PC-9 (cell line): ENCODE measurements around the gene STAG2. TPM values are rescaled to one million over a fixed set of nuclear protein-coding genes. Genes with fewer than 3 reads are reported as not detected.

ENCODE experiments used
- BruUV-seq: library from RNA; stranded (reverse); fragments of 400-500 nt; replicated peaks from 2 replicates; lab custom pipeline; 2021; lab: Mats Ljungman, UMichigan
- CTCF ChIA-PET: fragments of 300-600 bp; sonication (Branson Sonifier 250); formaldehyde crosslinking; loops from one replicate; lab custom pipeline; 2022; ENCODE audit warnings: antibody characterized with exemption; lab: Charles Lee
- POLR2A ChIA-PET: fragments of 300-600 bp; sonication (Branson Sonifier 250); formaldehyde crosslinking; loops from one replicate; lab custom pipeline; 2022; ENCODE audit warnings: antibody characterized with exemption; ENCODE audit not compliant: unreplicated experiment; lab: Charles Lee
- DNase-seq, 2 experiments: peaks; one replicate each; pipeline versions ENCODE4 v3.0.0 to v3.0.0-alpha.2; 2015 to 2022; ENCODE audit warnings: mixed read lengths in 1 of 2
- H2AFZ ChIP-seq: fragments of 200-600 bp; sonication (generic); 2 replicates; pipeline ENCODE4 v1.8.1; 2017; ENCODE audit warnings: antibody characterized with exemption
- H3F3A ChIP-seq: fragments of 200-600 bp; sonication (generic); 2 replicates; pipeline ENCODE4 v1.8.1; 2017; ENCODE audit warnings: antibody characterized with exemption, mild to moderate bottlenecking, low read depth; ENCODE audit not compliant: insufficient read depth
- H3K27ac ChIP-seq: fragments of 200-600 bp; sonication (generic); 2 replicates; pipeline ENCODE4 v1.6.1; 2016; ENCODE audit warnings: mixed run types
- H3K27me3 ChIP-seq: fragments of 200-600 bp; sonication (generic); 2 replicates; pipeline ENCODE4 v1.6.1; 2016; ENCODE audit warnings: low read depth, mixed run types; ENCODE audit not compliant: insufficient read depth
- H3K36me3 ChIP-seq: fragments of 200-600 bp; sonication (generic); 2 replicates; pipeline ENCODE4 v1.6.1; 2016; ENCODE audit warnings: low read depth, mixed run types
- H3K4me1 ChIP-seq: fragments of 200-600 bp; sonication (generic); replicated peaks from 2 replicates; pipeline ENCODE4 v1.6.1; 2016; ENCODE audit warnings: mixed run types; ENCODE audit not compliant: insufficient read depth
- H3K4me2 ChIP-seq: fragments of 200-600 bp; sonication (generic); 2 replicates; pipeline ENCODE4 v1.6.1; 2017; ENCODE audit warnings: mixed run types
- H3K4me3 ChIP-seq: fragments of 200-600 bp; sonication (generic); 2 replicates; pipeline ENCODE4 v1.6.1; 2016; ENCODE audit warnings: mixed run types
- H3K79me2 ChIP-seq: fragments of 200-600 bp; sonication (generic); 2 replicates; pipeline ENCODE4 v1.6.1; 2017; ENCODE audit warnings: low read depth, mixed run types
- H3K9me2 ChIP-seq: fragments of 200-600 bp; sonication (generic); 2 replicates; pipeline ENCODE4 v1.8.1; 2017; ENCODE audit warnings: mild to moderate bottlenecking; ENCODE audit not compliant: insufficient read depth
- H3K9me3 ChIP-seq: fragments of 200-600 bp; sonication (generic); 2 replicates; pipeline ENCODE4 v1.8.1; 2016; ENCODE audit warnings: low read depth; ENCODE audit not compliant: insufficient read depth
- H4K20me1 ChIP-seq: fragments of 200-600 bp; sonication (generic); 2 replicates; pipeline ENCODE4 v1.8.1; 2017; ENCODE audit not compliant: insufficient read depth
- EZH2 ChIP-seq: fragments of 200-600 bp; sonication (generic); IDR thresholded peaks from 2 replicates; pipeline ENCODE4 v1.8.0; 2017; ENCODE audit warnings: antibody characterized with exemption, low read depth
- intact Hi-C: fragments of 100-400 bp; cut with micrococcal nuclease; formaldehyde crosslinking; loops from one replicate; pipeline ENCODE4 v1.10.0; 2022; ENCODE audit not compliant: unreplicated experiment
- total RNA-seq: library from RNA; stranded (reverse); gene quantifications from 2 replicates; pipeline ENCODE4 v1.2.3, GENCODE V29; 2021
- TF ChIP-seq, protein P1 (sequence below): fragments of 200-600 bp; sonication (generic); conservative IDR thresholded peaks from 2 replicates; pipeline ENCODE4 v1.6.1; 2017; ENCODE audit warnings: mixed run types, antibody characterized with exemption, mild to moderate bottlenecking, moderate library complexity

The STAG2 gene
- total RNA-seq, 1 experiment from 2014 or later: 108 TPM

DNA sequence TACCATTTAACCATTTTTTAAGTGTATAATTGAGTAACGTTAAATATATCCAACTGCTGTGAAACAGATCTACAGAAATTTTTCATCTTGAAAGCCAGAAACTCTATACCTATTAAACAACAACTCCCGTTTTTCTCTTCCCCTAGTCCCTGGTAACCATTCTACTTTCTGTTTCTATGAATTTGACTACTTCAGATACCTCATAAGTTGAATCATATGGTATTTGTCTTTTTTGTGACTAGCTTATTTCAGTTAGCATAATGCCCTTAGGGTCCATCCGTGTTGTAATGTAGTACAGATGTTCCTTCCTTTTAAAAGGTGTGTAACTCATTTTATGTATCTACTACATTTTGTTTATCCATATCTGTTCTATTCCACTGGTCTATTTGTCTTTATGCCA, 48.7 kb downstream of the STAG2 start:
- Histone ChIP-seq H3F3A (peaks cover 6% of the 10 kb centered on the region; the same call in 1 of the 2 replicates), H3K4me1 (no peaks in the 10 kb centered on the region), H3K27me3 (no peaks in the 10 kb centered on the region), H2AFZ (no peak overlapping the region), H3K36me3 (no peaks in the 10 kb centered on the region), H3K4me3 (no peak overlapping the region), H4K20me1 (peaks cover 73% of the 10 kb centered on the region), H3K9me3 (no peaks in the 10 kb centered on the region), H3K4me2 (no peak overlapping the region), H3K9me2 (no peaks in the 10 kb centered on the region), H3K79me2 (peaks cover 96% of the 10 kb centered on the region), H3K27ac (no peak overlapping the region)
- DNase-seq: no peak
- ChIA-PET CTCF (no interaction called here), POLR2A (no interaction called here)
- no peak for TF ChIP-seq EZH2
- TF ChIP-seq, protein P1, sequence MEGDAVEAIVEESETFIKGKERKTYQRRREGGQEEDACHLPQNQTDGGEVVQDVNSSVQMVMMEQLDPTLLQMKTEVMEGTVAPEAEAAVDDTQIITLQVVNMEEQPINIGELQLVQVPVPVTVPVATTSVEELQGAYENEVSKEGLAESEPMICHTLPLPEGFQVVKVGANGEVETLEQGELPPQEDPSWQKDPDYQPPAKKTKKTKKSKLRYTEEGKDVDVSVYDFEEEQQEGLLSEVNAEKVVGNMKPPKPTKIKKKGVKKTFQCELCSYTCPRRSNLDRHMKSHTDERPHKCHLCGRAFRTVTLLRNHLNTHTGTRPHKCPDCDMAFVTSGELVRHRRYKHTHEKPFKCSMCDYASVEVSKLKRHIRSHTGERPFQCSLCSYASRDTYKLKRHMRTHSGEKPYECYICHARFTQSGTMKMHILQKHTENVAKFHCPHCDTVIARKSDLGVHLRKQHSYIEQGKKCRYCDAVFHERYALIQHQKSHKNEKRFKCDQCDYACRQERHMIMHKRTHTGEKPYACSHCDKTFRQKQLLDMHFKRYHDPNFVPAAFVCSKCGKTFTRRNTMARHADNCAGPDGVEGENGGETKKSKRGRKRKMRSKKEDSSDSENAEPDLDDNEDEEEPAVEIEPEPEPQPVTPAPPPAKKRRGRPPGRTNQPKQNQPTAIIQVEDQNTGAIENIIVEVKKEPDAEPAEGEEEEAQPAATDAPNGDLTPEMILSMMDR: no peak
- intact Hi-C loops: no loop called here
- BruUV-seq: no TSS peak

DNA sequence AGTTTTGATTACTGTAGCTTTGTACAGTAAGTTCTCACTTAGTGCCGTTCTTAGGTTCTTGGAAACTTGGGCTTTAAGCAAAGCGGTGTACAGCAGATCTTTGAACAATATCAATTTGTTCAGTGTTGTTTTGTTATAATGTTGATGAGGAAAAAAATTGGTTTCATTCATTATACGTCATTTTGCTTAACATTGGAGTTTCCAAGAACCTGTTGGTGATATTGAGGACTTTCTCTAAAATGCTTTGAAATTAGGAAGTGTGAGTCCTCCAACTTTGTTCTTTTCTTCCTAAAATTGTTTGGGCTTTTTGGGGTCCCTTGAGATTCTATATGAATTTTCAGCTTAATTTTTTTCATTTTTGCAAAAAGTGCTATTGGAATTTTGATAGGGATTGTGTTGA, 49.1 kb downstream of the STAG2 start:
- H2AFZ ChIP-seq: no peak overlapping the region
- H3K9me2 ChIP-seq: no peaks in the 10 kb centered on the region
- peaks cover 96% of the 10 kb centered on the region for H3K79me2 ChIP-seq
- no peaks in the 10 kb centered on the region for H3K9me3 ChIP-seq
- no peak overlapping the region for H3K27ac ChIP-seq
- H3K36me3 ChIP-seq: no peaks in the 10 kb centered on the region
- DNase-seq: no peak
- H3K4me3 ChIP-seq: no peak overlapping the region
- CTCF ChIA-PET: no interaction called here
- H3K4me2 ChIP-seq: no peak overlapping the region
- H3K4me1 ChIP-seq: no peaks in the 10 kb centered on the region
- POLR2A ChIA-PET: no interaction called here
- H4K20me1 ChIP-seq: peaks cover 72% of the 10 kb centered on the region
- H3K27me3 ChIP-seq: no peaks in the 10 kb centered on the region
- TF ChIP-seq, protein P1: no peak
- no peak for TF ChIP-seq EZH2
- no TSS peak for BruUV-seq
- intact Hi-C loops: no loop called here
- peaks cover 6% of the 10 kb centered on the region; the same call in 1 of the 2 replicates for H3F3A ChIP-seq

DNA sequence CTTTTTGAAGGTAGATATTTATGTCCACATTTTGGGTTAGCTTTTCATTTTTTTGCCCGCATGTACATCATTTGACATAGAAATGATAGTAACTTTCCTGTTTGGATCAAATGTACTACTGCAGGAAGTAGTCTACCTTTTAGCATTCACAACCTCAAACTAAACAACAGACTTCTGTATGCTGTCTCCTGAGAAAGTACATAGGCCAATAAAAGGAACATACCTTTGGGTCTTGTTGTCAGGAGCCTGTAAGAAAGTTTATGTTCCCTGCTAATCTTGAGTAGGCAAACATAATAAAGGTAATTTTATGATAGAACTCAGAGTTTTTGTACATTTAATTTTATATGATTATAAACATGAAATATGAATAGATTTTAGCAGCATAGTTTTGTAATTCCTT, 54.2 kb downstream of the STAG2 start:
- Histone ChIP-seq H3K9me3 (no peaks in the 10 kb centered on the region), H3K4me1 (no peaks in the 10 kb centered on the region), H3K79me2 (peaks cover 98% of the 10 kb centered on the region), H3K9me2 (no peaks in the 10 kb centered on the region), H3K27ac (no peak overlapping the region), H3F3A (peaks cover 6% of the 10 kb centered on the region; the same call in 1 of the 2 replicates), H3K4me3 (no peak overlapping the region), H3K4me2 (no peak overlapping the region), H3K27me3 (no peaks in the 10 kb centered on the region), H2AFZ (no peak overlapping the region), H3K36me3 (no peaks in the 10 kb centered on the region), H4K20me1 (peaks cover 79% of the 10 kb centered on the region)
- intact Hi-C loops: loop anchor here (5.0 kb wide), 1 partner anchor 53 kb away; the partner anchor contains the start of gene STAG2
- BruUV-seq: no TSS peak
- ChIA-PET CTCF (no interaction called here), POLR2A (no interaction called here)
- TF ChIP-seq, protein P1: no peak
- no peak for TF ChIP-seq EZH2
- DNase-seq: no peak
